HG03159 (cell line): ENCODE results near the gene ZNF445.
"Not testable (repeated sequence)": the region's sequence is repeated elsewhere in the genome, so short reads cannot be mapped to it uniquely, and the experiment has no call there.

Source experiments
- ATAC-seq: cut with Tn5 transposase; IDR thresholded peaks from one replicate; pipeline ENCODE4 v1.9.1; 2021; ENCODE audit warnings: mild to moderate bottlenecking, moderate library complexity; ENCODE audit not compliant: unreplicated experiment

ZNF445 gene

DNA sequence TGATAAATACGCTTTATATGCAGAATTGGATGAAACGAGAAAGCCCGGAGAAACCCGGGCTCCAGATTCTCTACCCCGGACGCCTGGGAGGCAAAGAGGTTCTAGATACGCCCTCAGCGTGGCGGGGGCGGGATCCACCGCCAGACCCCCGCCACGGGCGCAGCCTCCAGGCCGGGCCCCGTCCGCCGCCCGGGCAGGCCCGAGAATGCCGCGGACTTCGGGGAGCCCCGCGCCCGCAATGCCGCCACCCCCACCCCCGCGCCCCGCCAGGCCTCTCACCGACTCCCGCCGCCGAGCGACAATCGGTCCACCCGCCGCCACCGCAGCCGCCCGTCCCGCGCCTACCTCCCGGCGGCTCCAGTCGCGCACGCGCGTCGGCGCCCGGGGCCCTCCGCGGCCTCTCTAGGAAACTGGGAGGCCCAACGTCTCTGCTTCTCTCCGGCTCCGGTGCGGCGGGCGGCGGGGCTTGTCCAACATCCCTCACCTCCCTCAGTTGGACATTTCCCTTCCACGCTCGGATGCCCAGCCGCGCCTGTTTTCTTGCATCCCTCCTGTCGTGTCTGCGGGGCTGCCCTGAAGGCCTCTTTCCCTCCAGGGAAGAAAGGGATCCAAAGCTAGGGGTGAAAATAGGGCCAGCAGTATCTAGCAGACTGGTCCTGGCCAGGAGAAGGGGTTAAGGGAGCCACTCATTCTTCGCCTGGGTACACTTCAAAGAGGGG is at the start of gene ZNF445:
Gene ZNF445, minus strand, starts transcription at position 359 of the 719 bp plus-strand sequence. CDS start 22,121 bp downstream, outside the sequence.
- ATAC-seq = peak; percentile 88

DNA sequence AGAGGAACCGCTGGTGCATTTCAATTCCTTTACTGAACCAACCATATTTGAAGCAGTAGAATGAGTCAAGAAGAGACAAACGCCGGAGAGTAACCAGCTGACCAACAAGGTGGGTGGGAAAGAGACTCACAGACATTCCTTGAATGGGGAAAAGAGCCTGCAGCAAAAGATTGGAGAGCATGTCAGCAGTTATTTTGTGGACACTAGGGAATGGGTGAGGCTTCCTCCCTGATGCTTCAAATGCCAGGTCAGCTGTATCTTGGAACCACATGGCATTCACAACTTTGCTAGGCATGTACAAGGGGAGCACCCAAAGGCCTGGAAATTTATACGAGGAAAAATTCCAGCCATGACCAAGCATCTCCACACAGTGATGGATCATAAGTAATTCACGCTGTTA is 47.6 kb upstream of the ZNF445 start:
- ATAC-seq = no peak

DNA sequence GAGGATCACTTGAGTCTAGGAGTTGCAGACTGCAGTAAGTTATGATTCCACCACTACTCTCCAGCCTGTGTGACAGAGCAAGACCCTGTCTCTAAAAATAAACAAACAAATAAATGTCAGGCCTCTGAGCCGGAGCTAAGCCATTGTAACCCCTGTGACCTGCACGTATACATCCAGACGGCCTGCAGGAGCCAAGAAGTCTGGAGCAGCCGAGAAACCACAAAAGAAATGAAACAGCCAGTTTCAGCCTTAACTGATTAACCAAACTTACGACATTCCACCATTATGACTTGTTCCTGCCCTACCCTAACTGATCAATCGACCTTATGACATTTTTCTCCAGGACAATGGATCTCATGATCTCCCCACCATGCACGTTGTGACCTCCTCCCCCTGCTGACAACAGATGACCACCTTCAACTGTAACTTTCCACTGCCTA is 45.0 kb upstream of the ZNF445 start:
- ATAC-seq = no peak

DNA sequence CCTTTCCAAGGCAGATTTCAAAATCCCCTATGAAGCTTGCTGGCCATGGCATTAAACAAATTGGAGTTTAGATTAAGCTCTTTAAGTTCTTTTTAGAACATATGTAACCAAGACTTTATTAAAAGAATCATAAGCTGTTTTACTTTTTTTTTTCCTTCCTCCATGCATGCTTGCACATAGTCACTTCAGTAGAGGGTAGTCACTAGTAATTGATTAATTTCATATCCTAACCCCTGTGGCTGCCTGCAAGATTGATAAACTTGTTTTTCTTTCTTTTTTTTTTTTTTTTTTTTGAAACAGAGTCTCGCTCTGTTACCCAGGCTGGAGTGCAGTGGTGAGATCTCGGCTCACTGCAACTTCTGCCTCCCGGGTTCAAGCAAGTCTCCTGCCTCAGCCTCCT is 44.3 kb upstream of the ZNF445 start:
- no peak for ATAC-seq

DNA sequence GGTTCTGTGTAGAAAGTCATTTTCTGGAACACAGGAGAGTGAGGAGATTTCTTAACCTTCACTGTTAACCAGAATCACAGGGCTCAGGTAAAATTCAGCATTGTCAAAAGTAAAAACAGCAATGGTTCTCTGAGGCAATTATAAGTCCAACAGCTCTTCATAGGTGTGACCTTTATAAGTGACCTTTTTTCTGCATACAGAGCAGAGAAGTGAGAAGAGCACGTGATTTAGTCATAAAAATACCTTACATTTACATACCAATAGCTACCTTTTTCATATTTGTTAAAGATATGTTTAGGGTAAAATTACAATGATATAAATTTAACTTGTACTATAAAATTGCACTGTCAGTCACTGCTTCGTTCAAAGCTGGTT is 41.3 kb upstream of the ZNF445 start:
- no peak for ATAC-seq

DNA sequence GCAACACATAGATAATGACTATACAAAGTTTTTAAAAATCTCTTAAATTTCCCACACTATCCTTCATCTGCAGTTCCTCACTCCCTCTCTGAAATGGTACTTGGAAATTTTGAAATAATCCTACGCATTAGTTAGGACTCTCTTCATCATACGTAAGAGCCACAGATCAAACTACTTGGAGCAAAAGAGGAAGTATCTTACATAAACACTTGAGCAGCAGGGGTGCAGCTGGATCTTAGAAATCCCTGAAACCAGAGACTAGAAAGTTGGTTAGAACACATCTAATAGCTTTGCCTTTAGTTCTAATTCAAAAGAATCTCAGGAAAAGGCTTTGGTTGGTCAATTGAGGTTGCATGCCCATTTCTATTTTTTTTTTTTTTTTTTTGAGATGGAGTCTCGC is 38.8 kb upstream of the ZNF445 start:
- no peak for ATAC-seq

DNA sequence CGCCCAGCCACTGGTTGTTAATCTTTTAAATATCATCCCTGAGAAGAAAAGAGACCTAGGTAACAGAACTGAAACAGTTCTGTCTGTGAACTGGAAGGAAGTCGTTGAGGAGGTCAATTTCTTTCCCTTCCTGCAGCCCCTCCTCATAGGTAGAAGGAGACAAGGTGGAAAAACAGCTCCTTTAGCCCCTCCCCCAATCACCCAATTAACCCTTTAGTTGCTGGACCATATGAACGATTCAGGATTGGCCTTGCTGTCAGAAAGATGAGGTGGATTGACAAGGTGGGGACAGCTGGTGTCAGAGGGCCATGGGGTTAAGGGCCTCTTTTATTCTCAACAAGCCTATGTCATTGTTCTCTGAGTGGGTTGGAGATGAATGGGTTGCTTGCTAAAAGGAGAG is 36.0 kb upstream of the ZNF445 start:
- ATAC-seq = no peak

DNA sequence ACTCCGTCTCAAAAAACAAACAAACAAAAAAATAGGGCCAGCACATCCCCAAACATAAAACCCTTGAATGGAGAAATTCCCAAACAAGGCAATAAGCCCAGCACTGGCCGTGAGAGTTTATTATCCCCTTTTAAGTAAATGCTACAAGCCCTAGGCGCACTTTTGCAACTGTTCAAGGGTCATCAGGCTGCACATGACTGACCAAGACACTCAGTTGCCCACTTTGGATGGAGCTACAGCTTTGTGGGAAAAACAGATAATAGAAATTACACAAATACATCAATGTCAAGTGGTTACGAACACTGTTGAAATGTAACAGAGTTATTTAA is 33.7 kb upstream of the ZNF445 start:
- ATAC-seq = no peak

DNA sequence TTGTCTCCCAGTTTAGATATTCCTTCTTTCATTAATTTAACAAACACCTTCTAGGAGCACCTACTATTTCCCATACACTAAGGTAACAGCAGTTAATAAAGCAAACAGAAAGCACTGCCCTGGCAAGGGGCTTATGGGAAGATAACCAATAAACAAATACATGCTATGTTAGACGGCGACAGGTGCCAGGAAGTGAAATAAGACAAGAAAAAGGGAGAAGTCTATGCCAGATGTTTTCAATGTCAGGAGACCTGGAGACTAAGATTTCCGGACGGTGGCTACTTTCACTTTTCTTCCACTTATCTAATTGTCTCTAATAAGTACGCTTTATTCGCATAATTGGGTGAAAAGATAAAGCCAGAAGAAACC is 32.5 kb upstream of the ZNF445 start:
- peak; percentile 49 for ATAC-seq

DNA sequence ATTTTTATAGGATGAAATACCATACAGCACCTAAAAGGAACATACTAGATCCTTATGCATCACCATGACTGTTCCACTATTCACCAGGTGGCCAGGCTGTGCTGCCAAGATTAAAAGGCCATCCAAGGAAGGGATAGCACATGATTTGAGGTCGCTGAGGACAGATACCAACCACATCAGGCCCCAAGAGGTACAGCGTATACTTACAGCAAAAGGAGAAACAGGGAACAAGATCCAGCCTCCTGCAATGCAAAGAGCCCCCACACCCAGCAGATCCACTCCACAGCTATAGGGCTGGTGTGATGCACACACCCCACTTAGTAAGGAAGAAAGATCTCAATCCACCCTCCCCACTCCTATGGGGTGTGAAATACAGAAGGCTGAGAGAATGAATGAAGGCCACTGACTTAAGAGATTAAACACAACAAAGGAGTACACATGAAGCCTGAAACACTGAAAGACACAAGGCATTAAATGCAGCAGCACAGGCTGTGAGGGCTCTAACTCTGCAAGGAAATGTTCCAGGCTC is 32.0 kb upstream of the ZNF445 start:
- peak; percentile 6 for ATAC-seq

DNA sequence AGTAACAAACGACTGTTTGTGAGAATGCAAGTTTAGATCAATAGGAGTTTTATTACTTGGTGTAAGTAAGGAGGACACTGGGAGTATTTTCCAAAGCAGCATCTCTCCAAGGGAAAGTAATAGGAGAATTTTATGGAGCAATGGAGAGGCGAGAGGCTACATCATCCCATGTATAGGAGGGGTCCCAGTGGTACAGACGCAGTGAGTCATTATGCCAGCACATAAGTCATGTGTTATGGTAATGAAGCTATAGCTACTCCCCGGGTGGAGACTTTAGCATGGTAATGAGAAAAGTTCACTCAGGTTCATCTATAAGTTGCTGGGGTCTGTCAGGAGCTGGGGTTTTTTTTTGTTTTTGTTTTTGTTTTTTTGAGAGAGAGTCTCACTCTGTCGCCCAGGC is 29.5 kb upstream of the ZNF445 start:
- ATAC-seq = no peak

DNA sequence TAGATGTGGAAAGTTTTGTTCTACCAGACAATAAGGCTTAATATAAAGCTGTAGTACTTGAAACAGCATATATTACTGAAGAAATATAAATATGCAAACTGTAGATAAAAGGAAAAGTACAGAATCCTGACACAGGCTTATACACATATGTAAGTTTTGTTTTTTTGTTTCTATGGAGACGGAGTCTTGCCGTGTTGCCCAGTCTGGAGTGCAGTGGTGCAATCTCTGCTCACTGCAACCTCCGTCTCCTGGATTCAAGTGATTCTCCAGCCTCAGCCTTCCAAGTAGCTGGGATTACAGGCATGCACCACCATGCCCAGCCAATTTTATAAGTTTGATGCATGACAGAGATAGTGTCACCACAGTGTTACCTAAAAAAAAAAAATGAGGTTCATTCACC is 29.1 kb upstream of the ZNF445 start:
- ATAC-seq = no peak

DNA sequence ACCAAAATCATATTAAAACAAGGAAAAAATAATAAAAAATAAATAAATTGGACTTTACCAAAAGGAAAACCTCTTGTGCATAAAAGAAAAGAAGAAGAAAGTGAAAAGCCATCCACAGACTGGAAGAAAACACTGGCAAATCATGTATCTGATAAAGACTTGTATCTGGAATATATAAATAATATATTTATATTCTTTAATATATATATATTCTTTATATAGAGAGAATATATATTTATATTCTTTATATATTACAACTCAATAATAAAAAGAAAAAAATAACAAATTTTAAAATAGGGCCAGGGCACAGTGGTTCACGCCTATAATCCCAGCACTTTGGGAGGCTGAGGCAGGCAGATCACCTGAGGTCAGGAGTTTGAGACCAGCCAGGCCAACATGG is 27.1 kb upstream of the ZNF445 start:
- no peak for ATAC-seq

DNA sequence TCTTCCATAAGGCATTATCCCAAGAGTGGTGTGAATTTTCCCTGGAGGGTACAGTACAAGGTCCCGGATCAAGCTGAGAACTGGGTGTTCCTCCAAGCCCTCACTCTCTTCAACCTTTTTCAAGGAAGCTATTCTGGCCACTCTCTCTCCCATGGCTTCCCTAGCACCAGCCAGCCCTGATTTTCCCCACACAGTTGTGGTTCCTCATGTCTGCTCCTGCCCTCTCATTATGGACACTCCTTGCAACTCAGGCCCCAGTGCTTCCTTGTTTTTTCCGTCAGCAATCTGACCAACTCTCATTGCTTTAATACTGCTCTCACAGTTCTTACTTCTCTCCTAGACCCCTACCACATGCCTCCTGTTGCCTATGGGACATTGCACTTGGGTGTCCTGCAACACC is 25.7 kb upstream of the ZNF445 start:
- ATAC-seq = not testable (repeated sequence)

DNA sequence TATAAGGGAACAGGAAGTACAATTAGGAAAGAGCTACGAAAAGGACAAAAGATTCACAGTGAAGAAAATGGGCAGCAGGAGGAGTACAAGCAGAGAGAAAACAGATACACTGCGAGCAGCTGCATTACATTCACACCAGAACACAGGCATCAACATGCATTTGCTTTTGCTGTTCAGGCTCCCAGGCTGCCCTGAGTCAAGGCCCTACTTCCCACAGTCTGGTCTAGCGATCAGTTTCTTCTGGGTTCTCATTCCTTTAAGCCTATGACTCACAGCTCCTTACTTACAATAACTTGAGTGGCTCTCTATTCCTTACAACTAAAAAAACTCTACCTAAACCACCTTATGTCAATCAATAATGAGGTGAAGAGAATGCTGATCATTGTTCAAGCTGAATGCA is 24.5 kb upstream of the ZNF445 start:
- ATAC-seq = no peak

DNA sequence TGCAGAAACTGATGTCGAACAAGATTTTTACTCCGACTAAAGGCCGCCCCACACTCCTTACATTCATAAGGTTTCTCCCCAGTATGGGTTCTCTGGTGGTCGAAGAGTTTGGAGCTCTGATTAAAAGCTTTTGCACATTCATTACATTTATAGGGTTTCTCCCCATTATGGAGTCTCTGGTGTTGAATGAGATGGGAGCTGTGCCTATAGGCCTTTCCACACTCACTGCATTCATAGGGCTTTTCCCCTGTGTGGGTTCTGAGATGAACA is 22.4 kb upstream of the ZNF445 start:
- not testable (repeated sequence) for ATAC-seq

DNA sequence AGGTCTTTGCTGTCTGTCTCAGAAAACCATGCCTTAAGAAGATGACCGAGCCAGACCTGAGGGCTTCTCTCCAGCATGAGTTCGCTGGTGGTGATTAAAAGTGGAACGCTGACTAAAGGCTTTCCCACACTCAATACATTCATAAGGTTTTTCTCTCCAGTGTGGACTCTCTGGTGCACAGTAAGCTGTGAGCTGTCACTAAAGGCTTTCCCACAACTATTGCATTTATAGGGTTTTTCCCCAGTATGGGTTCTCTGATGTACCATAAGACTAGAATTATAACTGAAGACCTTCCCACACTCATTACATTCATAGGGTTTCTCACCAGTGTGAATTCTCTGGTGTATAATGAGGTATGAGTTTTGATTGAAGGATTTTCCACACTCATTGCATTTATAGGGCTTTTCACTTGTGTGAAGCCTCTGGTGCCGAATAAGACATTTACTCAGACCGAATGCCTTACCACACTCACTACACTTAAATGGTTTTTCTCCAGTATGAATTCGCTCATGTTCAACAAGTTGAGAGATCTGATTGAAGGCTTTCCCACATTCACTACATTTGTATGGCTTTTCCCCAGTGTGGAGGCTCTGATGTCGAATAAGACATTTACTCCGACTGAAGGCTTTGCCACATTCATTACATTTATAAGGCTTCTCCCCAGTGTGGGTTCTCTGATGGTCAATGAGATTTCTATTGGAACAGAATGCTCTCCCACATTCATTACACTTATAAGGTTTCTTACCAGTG is 21.9 kb upstream of the ZNF445 start:
- ATAC-seq = no peak

DNA sequence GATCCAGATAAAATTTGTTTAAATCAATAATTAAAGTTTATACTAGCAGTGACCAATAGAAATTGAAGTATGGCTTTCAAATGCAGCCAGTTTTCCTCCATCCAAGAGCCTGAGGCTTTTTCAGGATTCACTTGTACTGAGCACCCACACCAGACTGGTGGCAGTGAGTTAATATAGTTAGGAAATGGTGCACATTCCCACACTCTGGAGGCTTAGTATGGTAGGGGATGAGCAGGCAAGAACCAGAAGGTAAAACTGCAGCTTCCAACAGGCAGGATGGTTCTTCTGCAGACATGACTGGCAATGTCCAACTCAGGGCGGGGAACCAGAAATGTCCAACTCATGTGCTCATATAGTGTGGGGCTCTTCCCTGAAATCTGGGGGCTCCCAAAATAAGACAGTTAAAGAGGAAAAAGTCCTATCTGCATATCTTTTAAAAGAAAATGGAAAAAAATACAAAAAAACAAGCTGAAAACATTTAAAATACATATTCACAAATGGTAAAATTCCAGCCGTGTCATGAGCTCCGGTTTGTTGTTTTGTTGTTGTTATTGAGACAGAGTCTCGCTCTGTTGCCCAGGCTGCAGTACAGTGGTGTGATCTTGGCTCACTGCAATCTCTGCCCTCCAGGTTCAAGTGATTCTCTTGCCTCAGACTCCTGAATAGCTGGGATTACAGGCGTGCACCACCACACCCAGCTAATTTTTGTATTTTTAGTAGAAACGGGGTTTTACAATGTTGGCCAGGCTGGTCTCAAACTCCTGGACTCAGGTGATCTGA is 18.4 kb upstream of the ZNF445 start:
- ATAC-seq = no peak

DNA sequence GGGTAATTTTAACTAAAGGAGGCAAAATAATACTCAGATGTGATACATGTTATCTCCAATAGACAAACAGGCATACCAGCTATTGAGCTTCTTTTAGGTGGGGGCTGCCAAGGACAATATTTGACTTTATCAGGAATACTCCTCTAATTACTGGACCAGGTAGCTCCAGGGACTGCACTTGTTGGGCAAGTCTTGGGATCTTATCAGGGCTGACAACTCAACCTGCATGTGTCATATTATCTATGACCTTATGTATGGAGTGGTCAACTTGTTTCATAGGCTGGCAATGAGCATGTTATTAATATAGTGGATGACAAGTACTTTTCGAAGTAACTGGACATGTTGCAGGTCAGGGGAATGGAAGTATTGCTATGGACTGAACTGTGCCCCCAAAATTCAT is 15.0 kb upstream of the ZNF445 start:
- no peak for ATAC-seq

DNA sequence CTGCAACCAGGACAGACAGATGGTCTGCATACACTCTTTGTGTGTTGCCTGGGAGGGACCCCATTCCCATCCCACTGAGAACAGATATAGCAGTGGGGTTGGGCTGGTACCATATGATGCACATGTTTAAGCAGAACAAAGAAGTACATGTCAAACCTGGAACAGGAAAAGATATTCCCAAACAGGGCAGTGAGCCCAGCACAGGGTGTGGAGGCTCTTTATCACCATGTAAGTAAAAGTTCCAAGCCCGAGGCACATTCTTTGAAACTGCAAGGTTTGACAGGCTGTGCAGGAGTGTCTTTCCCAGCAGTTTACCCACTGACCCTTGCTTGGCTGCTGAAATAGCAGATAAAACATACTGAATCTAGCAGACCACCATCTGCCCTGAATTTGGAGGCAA is 5.3 kb upstream of the ZNF445 start:
- no peak for ATAC-seq

DNA sequence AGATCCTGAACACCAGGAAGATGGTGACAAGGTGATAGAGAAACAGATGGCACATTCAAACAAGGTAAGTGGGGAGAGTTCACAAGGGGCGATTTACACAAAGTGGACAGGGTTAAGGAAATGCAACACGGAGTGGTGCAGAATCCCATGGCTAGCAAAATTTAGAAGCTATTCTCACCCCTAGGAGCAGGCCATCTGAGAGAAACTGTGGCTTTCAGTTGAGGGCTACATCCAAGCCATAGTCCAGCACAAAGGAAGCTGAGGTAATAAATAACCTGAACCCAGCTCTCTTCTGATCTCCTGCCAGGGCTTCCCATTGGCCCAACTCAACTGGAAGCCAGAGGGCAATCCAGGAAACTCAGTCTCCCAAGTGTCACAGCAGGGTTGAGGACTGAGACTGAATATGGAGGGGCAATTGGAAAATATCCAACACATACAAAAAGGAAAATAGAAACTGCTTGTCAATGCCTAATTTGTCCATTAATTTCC is 1.2 kb upstream of the ZNF445 start:
- ATAC-seq = no peak

DNA sequence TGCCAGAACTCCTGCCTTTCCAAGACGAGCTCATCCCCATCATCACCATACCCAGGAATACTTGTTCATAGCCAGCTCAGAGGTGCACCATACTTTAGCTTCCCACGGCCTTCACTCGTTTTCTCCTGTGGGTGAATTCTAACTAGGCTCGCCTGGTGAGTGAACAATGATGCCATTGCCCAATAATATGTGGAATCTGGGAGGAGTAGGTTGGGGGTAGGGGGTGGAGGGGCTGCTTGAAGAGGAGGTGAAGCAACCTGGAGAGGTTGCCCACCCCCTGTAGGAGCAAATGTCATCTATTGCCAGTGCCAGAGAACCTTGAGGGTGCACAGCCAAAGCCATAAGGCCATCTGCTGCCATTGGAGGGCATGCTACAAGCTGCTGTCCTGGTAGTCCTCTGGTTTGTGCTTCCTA is 592 bp upstream of the ZNF445 start:
- ATAC-seq = no peak
